Gastrocnemius medialis (tissue), 4 donors: Measurements from ENCODE around the gene PYGB. TPM values are rescaled to one million over a fixed set of nuclear protein-coding genes. Genes with fewer than 3 reads are reported as not detected.

ENCODE experiments used
- ATAC-seq, 2 donors: fragments of 150-250 bp; one replicate each; pipeline ENCODE4 v1.9.1; 2016
- DNase-seq, 2 donors: peaks; one replicate each; pipeline ENCODE4 v3.0.0-alpha.2; 2019
- H3K27ac ChIP-seq, 4 donors: fragments of 200-600 bp; sonication (generic); 1 replicate in 1 of 4; 2 replicates in 3 of 4; pipeline ENCODE4 v1.5.1; 2016 to 2018; ENCODE audit warnings: mild to moderate bottlenecking in 2 of 4, moderate library complexity in 1 of 4
- H3K27me3 ChIP-seq, 3 donors: fragments of 200-600 bp; sonication (generic) in 2 of 3; 1 replicate in 1 of 3; 2 replicates in 2 of 3; pipeline versions ENCODE4 v1.5.1 to v1.6.0; 2016 to 2019; ENCODE audit warnings: mild to moderate bottlenecking in 1 of 3, moderate library complexity in 1 of 3
- H3K36me3 ChIP-seq, 2 donors: fragments of 200-600 bp; sonication (generic) in 1 of 2; one replicate each; pipeline ENCODE4 v1.5.1; 2017 to 2018
- H3K4me1 ChIP-seq, 2 donors: fragments of 200-600 bp; sonication (generic) in 1 of 2; one replicate each; pipeline ENCODE4 v1.5.1; 2016 to 2017; ENCODE audit warnings: mild to moderate bottlenecking in 2 of 2
- H3K4me3 ChIP-seq, 4 donors: fragments of 200-600 bp; sonication (generic) in 3 of 4; 1 replicate in 1 of 4; 2 replicates in 3 of 4; pipeline ENCODE4 v1.5.1; 2016 to 2019; ENCODE audit warnings: mild to moderate bottlenecking in 2 of 4
- H3K9me3 ChIP-seq, 3 donors: fragments of 200-600 bp; sonication (generic) in 2 of 3; 1 replicate in 1 of 3; 2 replicates in 2 of 3; pipeline ENCODE4 v1.5.1; 2016 to 2019
- CTCF ChIP-seq, 5 experiments: fragments of 450-650 bp in 3 of 5; fragments of 200-600 bp in 2 of 5; sonication (generic) in 2 of 5; IDR thresholded peaks in 4 of 5; conservative IDR thresholded peaks in 1 of 5; 1 replicate in 4 of 5; 2 replicates in 1 of 5; pipeline ENCODE4 v1.5.1; 2016 to 2019; ENCODE audit warnings: antibody characterized with exemption in 5 of 5, mild to moderate bottlenecking in 3 of 5, moderate library complexity in 3 of 5
- POLR2A ChIP-seq, 2 donors: fragments of 450-650 bp; IDR thresholded peaks; one replicate each; pipeline ENCODE4 v1.6.1; 2017; ENCODE audit warnings: antibody characterized with exemption in 2 of 2, mild to moderate bottlenecking in 2 of 2, moderate library complexity in 2 of 2
- in situ Hi-C, 4 donors: fragments of 200-750 bp; cut with MboI; loops; one replicate each; pipeline versions ENCODE4 v1.15.0 to v1.8.0; 2017; ENCODE audit warnings: low sequenced_read_pairs in 4 of 4
- intact Hi-C: fragments of 100-400 bp; cut with DNase I; formaldehyde crosslinking; loops from one replicate; pipeline ENCODE4 v1.15.1; 2023; ENCODE audit warnings: low total_unique reads
- total RNA-seq, 4 donors: library from RNA; depleted of rRNA; stranded (reverse); fragments of >200 nt; gene quantifications; one replicate each; pipeline versions ENCODE4 v1.1.0 to v1.2.3, GENCODE V29; 2016

PYGB gene
- total RNA-seq, 4 donors from 2014 or later, result 13.6 to 50.7 (median 27.0) TPM

DNA sequence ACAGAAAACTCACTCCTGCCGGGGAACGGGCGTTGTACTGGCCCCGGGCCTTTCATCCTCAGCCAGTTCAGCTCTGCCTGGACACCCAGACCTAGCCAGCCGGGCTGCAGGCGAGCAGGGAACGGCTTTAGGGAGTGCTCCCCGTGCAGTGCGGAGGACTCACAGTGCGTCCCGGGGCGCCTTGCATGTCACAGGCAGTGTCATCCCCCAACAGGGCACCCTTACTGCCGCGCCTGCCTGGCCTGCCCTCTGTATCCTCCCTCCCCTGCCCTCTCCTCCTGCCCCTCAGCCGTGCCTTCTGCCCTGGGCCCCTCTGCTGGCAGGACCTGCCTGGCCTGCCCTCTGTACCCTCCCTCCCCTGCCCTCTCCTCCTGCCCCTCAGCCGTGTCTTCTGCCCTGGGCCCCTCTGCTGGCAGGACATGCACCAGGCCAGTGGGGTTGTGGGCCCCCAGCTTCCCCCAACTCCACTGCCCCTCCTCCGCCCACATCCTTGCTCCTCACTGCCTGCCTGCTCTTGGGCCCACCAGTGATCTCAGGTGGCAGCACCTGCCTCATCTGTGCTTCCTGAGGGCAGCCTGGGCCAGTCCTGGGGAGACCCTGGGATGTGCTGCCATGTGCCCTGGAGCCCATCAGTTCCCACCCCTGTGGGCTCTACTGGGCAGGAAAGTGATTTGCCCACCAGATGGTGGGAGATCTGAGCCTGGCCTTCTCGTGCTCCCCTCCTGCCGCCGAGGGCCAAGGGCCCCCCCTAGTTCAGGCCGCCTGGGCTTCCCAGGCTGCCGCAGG lies 43.0 kb downstream of the PYGB start:
- H3K36me3 ChIP-seq, result peaks cover 0 to 28% of the 10 kb centered on the region in 2 donors
- intact Hi-C loops, result no loop called here

DNA sequence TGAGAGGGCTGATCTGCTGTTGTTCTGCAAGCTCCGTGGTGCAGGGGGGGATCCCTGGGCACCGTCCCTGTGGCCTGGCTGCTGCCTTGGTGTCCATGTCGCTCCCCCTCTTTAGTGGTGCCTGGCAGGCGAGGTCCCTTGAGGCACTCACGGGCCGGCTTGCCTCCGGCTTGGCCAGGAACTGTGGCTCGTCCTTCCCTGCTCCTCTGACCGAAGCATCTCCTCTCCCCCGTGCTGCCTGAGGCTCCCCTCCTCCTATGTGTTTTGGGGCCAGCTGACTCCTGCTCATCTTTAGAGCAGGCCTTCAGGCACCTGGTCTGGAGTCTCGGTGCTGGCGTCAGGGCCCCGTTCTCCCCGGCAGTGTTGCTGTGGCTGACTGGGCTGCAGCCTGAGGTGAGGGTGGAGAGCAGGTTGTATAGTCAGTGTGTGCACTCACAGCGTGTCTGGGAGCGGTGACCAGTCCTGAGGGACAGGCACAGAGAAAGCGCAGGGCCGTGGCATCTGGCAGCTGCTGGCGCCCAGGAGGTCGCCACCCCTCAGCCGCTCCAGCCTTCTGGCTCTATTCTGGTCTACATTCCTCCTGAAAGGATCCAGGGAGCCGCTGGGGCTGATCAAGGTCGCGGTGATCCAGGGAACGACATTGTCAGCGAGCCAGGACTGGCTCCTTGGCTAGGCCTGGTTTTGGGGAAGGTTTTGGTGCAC lies 43.7 kb downstream of the PYGB start:
- Histone ChIP-seq H3K27ac (no peak overlapping the region), H3K9me3 (no peaks in the 10 kb centered on the region), H3K4me3 (no peak overlapping the region), H3K4me1 (peaks cover 22 to 29% of the 10 kb centered on the region in 2 donors), H3K36me3 (peaks cover 0 to 23% of the 10 kb centered on the region in 2 donors), H3K27me3 (no peaks in the 10 kb centered on the region)
- no peak for TF ChIP-seq POLR2A (IDR thresholded peaks at IDR 0.05)
- no peak for TF ChIP-seq CTCF (IDR thresholded peaks at IDR 0.05 in 4 of 5, conservative IDR thresholded peaks at IDR 0.05 in 1 of 5)
- ATAC-seq, result no peak
- in situ Hi-C loops, result loop anchor here in 2 of 4 donors (10.0 to 25.0 kb wide), 3 partner anchors 103 to 304 kb away; partner anchors contain the start of genes ABHD12 (in 2 of the 2), APMAP (in 1 of the 2) and ENTPD6 (in 1 of the 2)
- DNase-seq, result no peak
- intact Hi-C loops, result no loop called here

More for the DNA sequence above, 43.0 kb downstream of the PYGB start:
- Histone ChIP-seq H3K9me3 (no peaks in the 10 kb centered on the region), H3K4me3 (no peak overlapping the region), H3K27me3 (no peaks in the 10 kb centered on the region), H3K27ac (no peak overlapping the region), H3K4me1 (peaks cover 15 to 21% of the 10 kb centered on the region in 2 donors)
- TF ChIP-seq CTCF (IDR thresholded peaks at IDR 0.05 in 4 of 5, conservative IDR thresholded peaks at IDR 0.05 in 1 of 5) (no peak), POLR2A (IDR thresholded peaks at IDR 0.05) (no peak)
- ATAC-seq (no peak), DNase-seq (no peak)
- in situ Hi-C loops, result loop anchor here in 2 of 4 donors (10.0 to 25.0 kb wide), 3 partner anchors 104 to 304 kb away; partner anchors contain the start of genes ABHD12 (in 2 of the 2), APMAP (in 1 of the 2) and ENTPD6 (in 1 of the 2)

DNA sequence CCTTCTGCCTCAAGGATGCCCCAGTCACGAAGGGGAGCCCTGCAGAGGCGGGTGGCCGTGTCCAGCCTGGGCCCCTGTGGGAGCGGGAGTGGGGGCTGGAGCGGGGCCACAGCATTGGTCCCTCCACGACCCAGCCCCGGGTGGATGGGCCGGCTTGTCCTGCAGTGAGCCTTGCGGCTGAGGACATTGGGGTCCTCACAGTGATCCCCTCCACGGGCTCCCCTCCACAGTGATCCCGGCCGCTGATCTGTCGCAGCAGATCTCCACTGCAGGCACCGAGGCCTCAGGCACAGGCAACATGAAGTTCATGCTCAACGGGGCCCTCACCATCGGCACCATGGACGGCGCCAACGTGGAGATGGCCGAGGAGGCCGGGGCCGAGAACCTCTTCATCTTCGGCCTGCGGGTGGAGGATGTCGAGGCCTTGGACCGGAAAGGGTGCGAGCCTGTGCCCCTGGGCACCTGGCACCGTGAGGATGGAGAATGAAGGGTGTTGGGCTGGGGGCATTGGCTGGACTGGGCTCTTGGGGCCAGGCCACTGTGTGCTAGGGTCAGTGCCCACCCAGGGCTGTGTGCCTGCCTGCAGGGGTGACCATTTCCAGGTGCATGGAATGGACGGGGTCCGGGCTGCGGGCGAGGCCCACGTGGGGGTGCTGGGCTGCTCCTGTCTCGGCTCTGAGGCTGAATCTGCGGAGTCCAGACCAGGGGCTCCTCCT lies 44.4 kb downstream of the PYGB start:
- DNase-seq (no peak), ATAC-seq (no peak)
- peaks cover 26 to 32% of the 10 kb centered on the region in 2 donors for H3K4me1 ChIP-seq
- TF ChIP-seq CTCF (IDR thresholded peaks at IDR 0.05 in 4 of 5, conservative IDR thresholded peaks at IDR 0.05 in 1 of 5), result no peak
- no peak for TF ChIP-seq POLR2A (IDR thresholded peaks at IDR 0.05)
- intact Hi-C loops, result no loop called here
- in situ Hi-C loops, result loop anchor here in 2 of 4 donors (10.0 to 25.0 kb wide), 3 partner anchors 102 to 305 kb away; partner anchors contain the start of genes ABHD12 (in 2 of the 2), APMAP (in 1 of the 2) and ENTPD6 (in 1 of the 2)
- H3K4me3 ChIP-seq, result no peak overlapping the region
- H3K9me3 ChIP-seq, result no peaks in the 10 kb centered on the region
- H3K27me3 ChIP-seq, result no peaks in the 10 kb centered on the region
- peaks cover 0 to 16% of the 10 kb centered on the region in 2 donors for H3K36me3 ChIP-seq
- no peak overlapping the region for H3K27ac ChIP-seq

GRCh38 chr20:25293507-25293906 lies 45.6 kb downstream of the PYGB start:
- Histone ChIP-seq H3K27ac (peak overlapping the region in 2 of 4 donors; percentile 82 to 85), H3K27me3 (no peaks in the 10 kb centered on the region), H3K4me1 (peaks cover 26 to 32% of the 10 kb centered on the region in 2 donors), H3K4me3 (no peak overlapping the region), H3K9me3 (no peaks in the 10 kb centered on the region), H3K36me3 (peaks cover 0 to 16% of the 10 kb centered on the region in 2 donors)
- ATAC-seq (no peak), DNase-seq (no peak)
- intact Hi-C loops, result no loop called here
- TF ChIP-seq CTCF (IDR thresholded peaks at IDR 0.05 in 4 of 5, conservative IDR thresholded peaks at IDR 0.05 in 1 of 5), result no peak
- in situ Hi-C loops, result loop anchor here in 2 of 4 donors (10.0 to 25.0 kb wide), 3 partner anchors 101 to 306 kb away; partner anchors contain the start of genes ABHD12 (in 2 of the 2), APMAP (in 1 of the 2) and ENTPD6 (in 1 of the 2)
